WERI-Rb-1 (cell line): ENCODE results near the gene PTPRM.

Experiments
- DNase-seq: peaks from one replicate; pipeline ENCODE4 v3.0.0-alpha.2; 2020
- H3K27ac ChIP-seq: fragments of 250-450 bp; sonication (Bioruptor Pico); 2 replicates; pipeline ENCODE4 v1.5.1; 2020; ENCODE audit warnings: mild to moderate bottlenecking, moderate library complexity
- H3K27me3 ChIP-seq: fragments of 250-450 bp; sonication (Bioruptor Pico); 2 replicates; pipeline ENCODE4 v1.5.1; 2021; ENCODE audit warnings: mild to moderate bottlenecking, low read depth, moderate library complexity; ENCODE audit not compliant: insufficient read depth, severe bottlenecking
- H3K36me3 ChIP-seq: fragments of 250-450 bp; sonication (Bioruptor Pico); 2 replicates; pipeline ENCODE4 v1.5.1; 2020; ENCODE audit warnings: mild to moderate bottlenecking, moderate library complexity
- H3K4me3 ChIP-seq: 2 replicates; pipeline ENCODE4 v1.5.1; 2011; ENCODE audit warnings: low read depth, mild to moderate bottlenecking, control low read depth, low read length
- H3K9me3 ChIP-seq: fragments of 250-450 bp; sonication (Bioruptor Pico); 2 replicates; pipeline ENCODE4 v1.5.1; 2021; ENCODE audit warnings: mild to moderate bottlenecking, moderate library complexity; ENCODE audit not compliant: severe bottlenecking
- CTCF ChIP-seq: IDR thresholded peaks from 2 replicates; pipeline ENCODE4 v1.5.1; 2011; ENCODE audit warnings: low read depth, mild to moderate bottlenecking, control low read depth, inconsistent platforms, low read length

PTPRM gene

GRCh38 chr18:7697306-7697705 is 130.2 kb downstream of the PTPRM start:
- no peak for TF ChIP-seq CTCF
- DNase-seq: no peak
- H3K27ac ChIP-seq: no peak overlapping the region
- no peaks in the 10 kb centered on the region for H3K36me3 ChIP-seq
- H3K4me3 ChIP-seq: no peak overlapping the region
- no peaks in the 10 kb centered on the region for H3K9me3 ChIP-seq
- H3K27me3 ChIP-seq: no peaks in the 10 kb centered on the region

GRCh38 chr18:7711495-7711894 is 144.4 kb downstream of the PTPRM start:
- Histone ChIP-seq H3K27me3 (no peaks in the 10 kb centered on the region), H3K36me3 (no peaks in the 10 kb centered on the region), H3K27ac (no peak overlapping the region), H3K4me3 (no peak overlapping the region), H3K9me3 (peaks cover 4% of the 10 kb centered on the region)
- no peak for TF ChIP-seq CTCF
- DNase-seq: no peak

GRCh38 chr18:7720395-7720794 is 153.3 kb downstream of the PTPRM start:
- Histone ChIP-seq H3K27ac (no peak overlapping the region), H3K36me3 (no peaks in the 10 kb centered on the region), H3K4me3 (no peak overlapping the region), H3K27me3 (no peaks in the 10 kb centered on the region), H3K9me3 (peaks cover 5% of the 10 kb centered on the region)
- no peak for TF ChIP-seq CTCF
- DNase-seq: no peak

- no peak for TF ChIP-seq CTCF
- no peak overlapping the region for H3K4me3 ChIP-seq
- peaks cover 5% of the 10 kb centered on the region for H3K9me3 ChIP-seq
- H3K27me3 ChIP-seq: no peaks in the 10 kb centered on the region
- no peaks in the 10 kb centered on the region for H3K36me3 ChIP-seq
- DNase-seq: no peak
- no peak overlapping the region for H3K27ac ChIP-seq
Observed at GRCh38 chr18:7721532-7721931, 154.4 kb downstream of the PTPRM start.

GRCh38 chr18:7722955-7723354 is 155.8 kb downstream of the PTPRM start:
- no peak for TF ChIP-seq CTCF
- Histone ChIP-seq H3K9me3 (no peaks in the 10 kb centered on the region), H3K27me3 (no peaks in the 10 kb centered on the region), H3K4me3 (no peak overlapping the region), H3K36me3 (no peaks in the 10 kb centered on the region), H3K27ac (no peak overlapping the region)
- no peak for DNase-seq

GRCh38 chr18:7723558-7723957 is 156.4 kb downstream of the PTPRM start:
- Histone ChIP-seq H3K36me3 (no peaks in the 10 kb centered on the region), H3K27ac (no peak overlapping the region), H3K9me3 (no peaks in the 10 kb centered on the region), H3K4me3 (no peak overlapping the region), H3K27me3 (no peaks in the 10 kb centered on the region)
- TF ChIP-seq CTCF: no peak
- no peak for DNase-seq
